SJSA1 (cell line): ENCODE data around the gene IFNA21. TPM values are rescaled to one million over a fixed set of nuclear protein-coding genes. Genes with fewer than 3 reads are reported as not detected.
"Not testable (repeated sequence)": the region's sequence is repeated elsewhere in the genome, so short reads cannot be mapped to it uniquely, and the experiment has no call there.

ENCODE experiments used
- DNase-seq, 2 experiments: peaks; one replicate each; pipeline ENCODE4 v3.0.0-alpha.2; 2015 to 2020; ENCODE audit warnings: low spot score in 2 of 2, low read depth in 1 of 2
- H3K27ac ChIP-seq: fragments of 250-450 bp; sonication (Bioruptor Pico); 2 replicates; pipeline ENCODE4 v1.5.1; 2020; ENCODE audit warnings: mild to moderate bottlenecking, moderate library complexity
- H3K27me3 ChIP-seq: fragments of 250-450 bp; sonication (Bioruptor Pico); replicated peaks from 2 replicates; pipeline ENCODE4 v1.5.1; 2020; ENCODE audit warnings: mild to moderate bottlenecking, moderate library complexity
- H3K36me3 ChIP-seq: fragments of 250-450 bp; sonication (Bioruptor Pico); 2 replicates; pipeline ENCODE4 v1.5.1; 2020; ENCODE audit warnings: mild to moderate bottlenecking
- H3K4me1 ChIP-seq: fragments of 250-450 bp; sonication (Bioruptor Pico); replicated peaks from 2 replicates; pipeline ENCODE4 v1.6.1; 2021; ENCODE audit warnings: mild to moderate bottlenecking
- H3K4me3 ChIP-seq: fragments of 250-450 bp; sonication (Bioruptor Pico); 2 replicates; pipeline ENCODE4 v1.5.1; 2020; ENCODE audit warnings: mild to moderate bottlenecking
- H3K9me3 ChIP-seq: fragments of 250-450 bp; sonication (Bioruptor Pico); replicated peaks from 2 replicates; pipeline ENCODE4 v1.5.1; 2020; ENCODE audit warnings: mild to moderate bottlenecking
- total RNA-seq: library from RNA; depleted of rRNA; stranded (reverse); fragments of >200 nt; shearing (Covaris generic); gene quantifications from 2 replicates; pipeline ENCODE4 v1.2.3, GENCODE V29; 2014; rRNA removed

The IFNA21 gene
- total RNA-seq: not detected in 2 replicates

DNA sequence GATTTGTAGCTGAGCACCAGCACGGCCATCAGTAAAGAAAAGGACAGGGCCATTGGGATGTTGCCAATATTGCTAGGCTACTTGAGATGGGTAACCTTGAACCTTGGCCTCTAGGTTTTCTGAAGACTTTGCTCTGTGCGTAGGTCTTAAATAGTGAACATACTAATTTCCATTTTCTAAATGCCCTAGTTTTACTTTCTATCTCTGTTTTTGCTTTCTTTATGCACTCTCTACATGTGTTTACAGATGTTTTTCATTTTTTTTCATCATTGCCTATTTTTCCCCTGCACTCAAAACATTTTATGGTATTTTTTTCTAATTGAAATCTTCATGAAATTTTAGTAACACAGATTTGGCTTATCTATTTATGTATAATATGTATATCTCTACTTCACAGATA is at the start of gene IFNA21:
Gene IFNA21 (minus strand): TSS at position 101 of the 400 bp plus-strand sequence. CDS start 48 bp downstream, at position 53.
- not testable (repeated sequence) for DNase-seq, H3K9me3 ChIP-seq, H3K36me3 ChIP-seq, H3K4me1 ChIP-seq, H3K4me3 ChIP-seq, H3K27ac ChIP-seq, H3K27me3 ChIP-seq

DNA sequence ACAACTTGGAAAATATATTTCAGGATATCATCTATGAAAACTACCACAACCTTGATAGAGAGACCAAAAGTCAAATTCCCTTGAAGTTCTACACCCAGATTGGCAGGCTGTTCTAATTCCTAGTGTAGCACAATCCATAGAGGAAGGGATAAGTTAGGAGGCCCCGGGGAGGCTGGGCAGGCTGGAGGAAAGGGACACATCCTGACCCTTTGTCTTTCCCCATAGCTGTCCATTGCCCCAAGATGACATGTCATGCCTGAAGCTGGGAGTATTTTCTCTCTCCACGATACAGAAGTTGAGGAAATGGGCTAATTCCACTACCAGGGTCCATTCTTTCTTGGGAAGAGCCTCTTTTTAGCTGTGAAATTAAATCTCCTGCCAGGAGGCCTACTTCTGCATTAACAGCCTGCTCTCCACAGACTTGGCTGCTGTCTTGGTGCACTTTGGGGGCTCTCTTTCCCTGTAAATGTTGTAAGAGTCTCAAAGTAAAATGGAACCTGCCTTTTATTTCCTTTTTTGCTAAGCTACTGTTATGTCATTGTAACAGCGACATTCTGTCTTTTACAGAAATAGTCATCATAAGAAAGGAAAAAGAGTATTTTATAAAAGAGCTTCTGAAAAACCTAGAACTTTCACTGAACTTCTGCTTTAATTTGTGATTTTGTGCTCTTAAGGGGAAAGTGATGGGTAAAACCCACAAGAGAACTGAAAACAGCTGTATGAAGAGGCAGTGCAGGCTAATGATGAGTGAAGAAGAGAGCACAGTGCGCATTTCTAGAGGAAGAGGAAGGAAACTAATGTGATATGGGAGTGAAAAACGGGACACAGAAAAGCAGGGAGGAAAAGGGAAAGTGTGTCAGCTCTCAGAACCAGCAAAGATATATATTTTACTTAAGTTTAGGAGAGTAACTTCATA is 47.2 kb upstream of the IFNA21 start:
- H3K36me3 ChIP-seq, H3K27me3 ChIP-seq, H3K27ac ChIP-seq, DNase-seq, H3K9me3 ChIP-seq, H3K4me1 ChIP-seq, H3K4me3 ChIP-seq: not testable (repeated sequence)

DNA sequence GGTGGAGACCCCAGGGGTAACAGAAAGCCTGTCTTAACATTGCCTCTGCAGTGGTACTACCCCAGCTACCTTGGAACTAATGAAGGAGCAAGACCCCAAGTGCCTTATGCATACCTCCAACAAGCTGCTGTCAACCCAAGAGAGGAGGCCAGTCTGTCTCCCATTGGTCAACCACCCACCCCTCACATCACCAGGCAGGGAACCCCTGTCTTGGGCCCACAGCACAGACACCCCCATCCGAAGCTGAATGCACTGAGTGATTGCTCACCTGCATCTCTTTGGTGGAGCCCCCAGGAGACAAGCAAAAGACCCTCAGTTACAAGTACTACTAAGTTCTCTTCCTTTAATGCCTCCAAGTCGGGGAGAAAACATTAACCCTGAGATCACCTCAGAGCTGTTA is 45.7 kb upstream of the IFNA21 start:
- not testable (repeated sequence) for H3K4me1 ChIP-seq, DNase-seq, H3K27ac ChIP-seq, H3K9me3 ChIP-seq, H3K4me3 ChIP-seq, H3K36me3 ChIP-seq, H3K27me3 ChIP-seq

DNA sequence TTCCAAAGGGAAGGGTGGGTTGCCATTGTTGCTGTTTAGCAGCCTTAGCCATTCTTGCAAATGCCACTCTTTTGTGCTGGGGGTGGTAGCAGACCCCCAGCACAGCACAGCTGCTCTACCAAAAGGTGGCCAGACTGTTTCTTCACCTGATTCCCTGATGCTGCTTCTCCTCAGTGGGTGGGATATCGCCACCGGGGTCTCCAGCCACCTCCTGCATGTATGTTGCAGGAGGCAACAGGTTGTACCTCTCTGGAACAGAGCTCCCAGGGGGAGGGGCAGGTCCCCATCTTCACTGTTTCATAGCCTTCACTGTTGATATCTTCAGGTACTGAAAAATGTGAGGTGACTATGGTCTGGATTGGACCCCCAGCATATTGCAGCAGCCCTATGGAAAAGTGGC is 44.3 kb upstream of the IFNA21 start:
- not testable (repeated sequence) for DNase-seq, H3K36me3 ChIP-seq

DNA sequence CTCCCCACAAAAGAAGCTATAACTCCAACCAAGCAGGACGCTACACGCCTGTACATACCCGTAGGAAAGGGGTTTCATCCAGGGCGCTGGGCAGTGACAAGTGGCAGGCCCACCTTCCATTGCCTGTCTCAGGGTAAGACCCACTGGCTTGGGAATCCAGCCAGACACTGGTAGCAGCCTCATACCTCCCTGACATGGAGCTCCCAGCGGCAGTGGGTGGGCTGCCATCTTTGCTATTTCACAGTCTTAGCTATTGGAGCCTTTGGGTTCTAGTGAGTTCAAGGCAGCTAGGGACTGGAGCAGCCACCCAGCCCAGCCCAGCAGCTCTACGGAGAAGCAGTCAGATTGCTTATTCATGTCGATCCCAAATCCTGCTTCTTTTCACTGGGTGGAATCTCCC is 43.9 kb upstream of the IFNA21 start:
- H3K4me1 ChIP-seq: no peaks in the 10 kb centered on the region
- no peak overlapping the region for H3K27ac ChIP-seq
- no peaks in the 10 kb centered on the region for H3K36me3 ChIP-seq
- no peak for DNase-seq
- H3K27me3 ChIP-seq: no peaks in the 10 kb centered on the region
- no peak overlapping the region for H3K4me3 ChIP-seq
- no peaks in the 10 kb centered on the region for H3K9me3 ChIP-seq

More for the DNA sequence above, 44.3 kb upstream of the IFNA21 start:
- H3K4me3 ChIP-seq, H3K27me3 ChIP-seq, H3K9me3 ChIP-seq, H3K4me1 ChIP-seq, H3K27ac ChIP-seq: not testable (repeated sequence)

DNA sequence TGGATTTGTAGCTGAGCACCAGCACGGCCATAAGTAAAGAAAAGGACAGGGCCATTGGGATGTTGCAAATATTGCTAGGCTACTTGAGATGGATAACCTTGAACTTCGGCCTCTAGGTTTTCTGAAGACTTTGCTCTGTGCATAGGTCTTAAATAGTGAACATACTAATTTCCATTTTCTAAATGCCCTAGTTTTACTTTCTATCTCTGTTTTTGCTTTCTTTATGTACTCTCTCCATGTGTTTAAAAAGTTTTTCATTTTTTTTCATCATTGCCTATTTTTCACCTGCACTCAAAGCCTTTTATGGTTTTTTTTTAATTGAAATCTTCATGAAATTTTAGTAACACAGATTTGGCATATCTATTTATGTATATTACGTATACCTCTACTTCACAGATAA is 40.6 kb upstream of the IFNA21 start, which contains the start of gene IFNA10:
Gene IFNA10 (minus strand): TSS at position 101 of the 400 bp plus-strand sequence. CDS start 46 bp downstream, at position 55.
- not testable (repeated sequence) for H3K9me3 ChIP-seq, DNase-seq, H3K4me3 ChIP-seq, H3K27me3 ChIP-seq, H3K4me1 ChIP-seq, H3K36me3 ChIP-seq, H3K27ac ChIP-seq

DNA sequence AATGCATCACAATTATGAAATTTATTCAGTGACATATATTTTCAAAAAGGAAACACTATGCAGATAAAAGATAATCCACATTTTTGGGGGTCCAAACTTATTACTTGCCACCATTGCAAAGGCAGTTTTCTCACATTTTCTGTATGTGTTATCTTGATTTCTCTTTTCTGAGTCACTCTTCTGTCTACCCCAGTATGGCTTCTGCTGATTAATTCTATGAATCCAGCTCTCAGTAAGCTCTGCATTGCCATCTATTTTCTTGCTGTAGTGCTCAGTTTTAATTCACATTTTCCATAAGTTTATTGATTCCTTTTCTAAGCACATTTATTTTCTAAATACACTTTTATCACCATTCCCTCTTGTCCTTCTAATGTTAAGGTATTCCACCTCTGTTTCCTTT is 38.7 kb upstream of the IFNA21 start:
- Histone ChIP-seq H3K27me3 (no peaks in the 10 kb centered on the region), H3K9me3 (no peaks in the 10 kb centered on the region), H3K4me1 (no peaks in the 10 kb centered on the region), H3K4me3 (no peak overlapping the region), H3K36me3 (no peaks in the 10 kb centered on the region), H3K27ac (no peak overlapping the region)
- no peak for DNase-seq

DNA sequence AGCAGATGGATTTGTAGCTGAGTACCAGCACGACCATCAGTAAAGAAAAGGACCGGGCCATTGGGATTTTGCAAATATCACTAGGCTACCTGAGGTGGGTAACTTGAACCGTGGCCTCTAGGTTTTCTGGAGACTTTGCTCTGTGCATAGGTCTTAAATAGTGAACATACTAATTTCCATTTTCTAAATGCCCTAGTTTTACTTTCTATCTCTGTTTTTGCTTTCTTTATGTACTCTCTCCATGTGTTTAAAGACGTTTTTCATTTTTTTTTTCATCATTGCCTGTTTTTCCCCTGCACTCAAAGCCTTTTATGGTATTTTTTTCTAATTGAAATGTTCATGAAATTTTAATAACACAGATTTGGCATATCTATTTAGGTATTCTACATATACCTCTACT is 35.6 kb upstream of the IFNA21 start, which contains the start of gene IFNA7:
Gene IFNA7 (minus strand): TSS at position 101 of the 400 bp plus-strand sequence. CDS start 40 bp downstream, at position 61.
- not testable (repeated sequence) for H3K36me3 ChIP-seq, H3K27ac ChIP-seq, DNase-seq, H3K4me1 ChIP-seq, H3K4me3 ChIP-seq, H3K9me3 ChIP-seq, H3K27me3 ChIP-seq

DNA sequence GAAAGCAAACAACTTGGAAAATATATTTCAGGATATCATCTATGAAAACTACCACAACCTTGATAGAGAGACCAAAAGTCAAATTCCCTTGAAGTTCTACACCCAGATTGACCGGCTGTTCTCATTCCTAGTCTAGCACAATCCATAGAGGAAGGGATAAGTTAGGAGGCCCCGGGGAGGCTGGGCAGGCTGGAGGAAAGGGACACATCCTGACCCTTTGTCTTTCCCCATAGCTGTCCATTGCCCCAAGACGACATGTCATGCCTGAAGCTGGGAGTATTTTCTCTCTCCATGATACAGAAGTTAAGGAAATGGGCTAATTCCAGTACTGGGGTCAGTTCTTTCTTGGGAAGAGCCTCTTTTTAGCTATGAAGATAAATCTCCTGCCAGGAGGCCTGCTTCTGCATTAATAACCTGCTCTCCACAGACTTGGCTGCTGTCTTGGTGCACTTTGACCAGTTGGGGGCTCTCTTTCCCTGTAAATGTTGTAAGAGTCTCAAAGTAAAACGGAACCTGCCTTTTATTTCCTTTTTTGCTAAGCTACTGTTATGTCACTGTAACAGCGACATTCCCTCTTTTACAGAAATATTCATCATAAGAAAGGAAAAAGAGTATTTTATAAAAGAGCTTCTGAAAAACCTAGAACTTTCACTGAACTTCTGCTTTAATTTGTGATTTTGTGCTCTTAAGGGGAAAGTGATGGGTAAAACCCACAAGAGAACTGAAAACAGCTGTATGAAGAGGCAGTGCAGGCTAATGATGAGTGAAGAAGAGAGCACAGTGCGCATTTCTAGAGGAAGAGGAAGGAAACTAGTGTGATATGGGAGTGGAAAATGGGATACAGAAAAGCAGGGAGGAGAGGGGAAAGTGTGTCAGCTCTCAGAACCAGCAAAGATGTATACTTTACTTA is 28.7 kb upstream of the IFNA21 start:
- not testable (repeated sequence) for H3K4me1 ChIP-seq, H3K27me3 ChIP-seq, H3K9me3 ChIP-seq, H3K4me3 ChIP-seq, H3K27ac ChIP-seq, H3K36me3 ChIP-seq
- DNase-seq: peak in 1 of 2 experiments; percentile 0

DNA sequence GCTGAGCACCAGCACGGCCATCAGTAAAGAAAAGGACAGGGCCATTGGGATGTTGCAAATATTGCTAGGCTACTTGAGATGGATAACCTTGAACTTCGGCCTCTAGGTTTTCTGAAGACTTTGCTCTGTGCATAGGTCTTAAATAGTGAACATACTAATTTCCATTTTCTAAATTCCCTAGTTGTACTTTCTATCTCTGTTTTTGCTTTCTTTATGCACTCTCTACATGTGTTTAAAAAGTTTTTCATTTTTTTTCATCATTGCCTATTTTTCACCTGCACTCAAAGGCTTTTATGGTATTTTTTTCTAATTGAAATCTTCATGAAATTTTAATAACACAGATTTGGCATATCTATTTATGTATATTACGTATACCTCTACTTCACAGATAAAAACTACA is 21.0 kb upstream of the IFNA21 start, which contains the start of gene IFNA4:
Gene IFNA4 (minus strand): TSS at position 101 of the 400 bp plus-strand sequence. CDS start 56 bp downstream, at position 45.
- not testable (repeated sequence) for H3K27me3 ChIP-seq

DNA sequence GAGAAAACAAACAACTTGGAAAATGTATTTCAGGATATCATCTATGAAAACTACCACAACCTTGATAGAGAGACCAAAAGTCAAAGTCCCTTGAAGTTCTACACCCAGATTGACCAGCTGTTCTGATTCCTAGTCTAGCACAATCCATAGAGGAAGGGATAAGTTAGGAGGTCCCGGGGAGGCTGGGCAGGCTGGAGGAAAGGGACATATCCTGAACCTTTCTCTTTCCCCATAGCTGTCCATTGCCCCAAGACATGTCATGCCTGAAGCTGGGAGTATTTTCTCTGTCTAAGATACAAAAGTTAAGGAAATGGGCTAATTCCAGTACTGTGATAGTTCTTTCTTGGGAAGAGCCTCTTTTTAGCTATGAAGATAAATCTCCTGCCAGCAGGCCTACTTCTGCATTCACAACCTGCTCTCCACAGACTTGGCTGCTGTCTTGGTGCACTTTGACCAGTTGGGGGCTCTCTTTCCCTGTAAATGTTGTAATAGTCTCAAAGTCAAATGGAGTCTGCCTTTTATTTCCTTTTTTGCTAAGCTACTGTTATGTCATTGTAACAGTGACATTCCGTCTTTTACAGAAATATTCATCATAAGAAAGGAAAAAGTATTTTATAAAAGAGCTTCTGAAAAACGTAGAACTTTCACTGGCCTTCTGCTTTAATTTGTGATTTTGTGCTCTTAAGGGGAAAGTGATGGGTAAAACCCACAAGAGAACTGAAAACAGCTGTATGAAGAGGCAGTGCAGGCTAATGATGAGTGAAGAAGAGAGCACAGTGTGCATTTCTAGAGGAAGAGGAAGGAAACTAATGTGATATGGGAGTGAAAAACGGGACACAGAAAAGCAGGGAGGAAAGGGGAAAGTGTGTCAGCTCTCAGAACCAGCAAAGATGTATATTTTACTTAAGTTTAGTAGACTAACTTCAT is 16.6 kb upstream of the IFNA21 start:
- not testable (repeated sequence) for H3K27ac ChIP-seq, H3K27me3 ChIP-seq, H3K36me3 ChIP-seq, H3K4me3 ChIP-seq, H3K4me1 ChIP-seq, H3K9me3 ChIP-seq, DNase-seq

More for the DNA sequence above, 21.0 kb upstream of the IFNA21 start, which contains the start of gene IFNA4:
- H3K4me1 ChIP-seq, DNase-seq, H3K27ac ChIP-seq, H3K36me3 ChIP-seq, H3K9me3 ChIP-seq, H3K4me3 ChIP-seq: not testable (repeated sequence)

DNA sequence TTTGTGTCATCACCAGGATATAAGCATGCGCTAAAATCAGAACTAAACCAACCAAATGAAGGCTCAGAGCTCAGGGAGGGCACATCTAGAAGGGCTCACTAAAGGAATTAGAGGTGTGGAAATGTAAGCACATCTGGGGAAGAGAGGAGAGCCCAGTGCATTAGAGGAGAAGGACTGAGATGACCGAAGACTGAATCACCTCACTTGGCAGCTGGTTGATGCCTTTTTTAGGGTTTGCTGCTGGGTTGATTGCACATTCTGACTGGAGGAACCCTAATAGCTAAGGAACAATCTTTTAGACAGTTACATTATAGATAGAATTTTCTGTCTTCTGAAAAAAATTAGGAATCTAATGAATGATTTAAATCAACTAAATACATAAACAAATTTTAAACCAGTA is 8.2 kb upstream of the IFNA21 start:
- H3K4me3 ChIP-seq: no peak overlapping the region
- no peaks in the 10 kb centered on the region for H3K27me3 ChIP-seq
- no peaks in the 10 kb centered on the region for H3K4me1 ChIP-seq
- H3K9me3 ChIP-seq: no peaks in the 10 kb centered on the region
- no peak overlapping the region for H3K27ac ChIP-seq
- H3K36me3 ChIP-seq: no peaks in the 10 kb centered on the region
- DNase-seq: no peak

DNA sequence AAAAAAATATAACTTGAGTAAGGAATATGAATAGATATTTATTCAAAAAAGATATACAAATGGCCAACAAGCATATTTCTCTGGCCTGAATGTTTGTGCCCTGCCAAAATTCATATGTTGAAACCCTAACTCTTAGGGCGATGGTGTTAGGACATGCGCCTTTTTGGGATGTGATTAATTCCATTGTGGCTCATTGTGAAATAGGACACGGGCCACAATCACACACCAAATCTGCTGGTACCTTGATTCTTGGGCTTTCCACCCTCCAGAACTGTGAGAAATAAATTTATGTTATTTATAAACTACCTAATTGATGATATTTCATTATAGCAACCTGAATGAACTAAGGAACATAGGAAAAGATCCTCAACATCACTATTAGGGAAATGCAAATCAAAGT is 5.7 kb upstream of the IFNA21 start:
- Histone ChIP-seq H3K9me3 (no peaks in the 10 kb centered on the region), H3K4me3 (no peak overlapping the region), H3K27me3 (no peaks in the 10 kb centered on the region), H3K4me1 (no peaks in the 10 kb centered on the region), H3K27ac (no peak overlapping the region), H3K36me3 (no peaks in the 10 kb centered on the region)
- no peak for DNase-seq
